Nephron (organoid): ENCODE measurements around the gene SPC25.

Experiments used
- H3K27ac Mint-ChIP-seq, 3 experiments: 2 replicates each; pipeline ENCODE4 v1.8.0; 2020; ENCODE audit warnings: mixed read lengths in 3 of 3, mild to moderate bottlenecking in 2 of 3, moderate library complexity in 1 of 3
- H3K27me3 Mint-ChIP-seq: 2 replicates; pipeline ENCODE4 v1.8.0; 2021; ENCODE audit warnings: low read depth, mild to moderate bottlenecking, moderate library complexity, mixed read lengths
- H3K36me3 Mint-ChIP-seq: 2 replicates; pipeline ENCODE4 v1.8.0; 2020; ENCODE audit warnings: low read depth, mixed read lengths
- H3K4me1 Mint-ChIP-seq: 2 replicates; pipeline ENCODE4 v1.8.0; 2020; ENCODE audit warnings: mixed read lengths
- H3K4me3 Mint-ChIP-seq, 3 experiments: 2 replicates each; pipeline ENCODE4 v1.8.0; 2020; ENCODE audit warnings: mild to moderate bottlenecking in 3 of 3, mixed read lengths in 3 of 3, moderate library complexity in 2 of 3
- H3K9me3 Mint-ChIP-seq: 2 replicates; pipeline ENCODE4 v1.8.0; 2020; ENCODE audit warnings: mixed read lengths
- TF ChIP-seq, protein P1 (sequence below), 3 experiments: fragments of 200-600 bp; sonication (generic); IDR thresholded peaks; one replicate each; pipeline ENCODE4 v1.5.0; 2021; ENCODE audit warnings: antibody characterized with exemption in 3 of 3; ENCODE audit not compliant: unreplicated experiment in 3 of 3

Gene SPC25

DNA sequence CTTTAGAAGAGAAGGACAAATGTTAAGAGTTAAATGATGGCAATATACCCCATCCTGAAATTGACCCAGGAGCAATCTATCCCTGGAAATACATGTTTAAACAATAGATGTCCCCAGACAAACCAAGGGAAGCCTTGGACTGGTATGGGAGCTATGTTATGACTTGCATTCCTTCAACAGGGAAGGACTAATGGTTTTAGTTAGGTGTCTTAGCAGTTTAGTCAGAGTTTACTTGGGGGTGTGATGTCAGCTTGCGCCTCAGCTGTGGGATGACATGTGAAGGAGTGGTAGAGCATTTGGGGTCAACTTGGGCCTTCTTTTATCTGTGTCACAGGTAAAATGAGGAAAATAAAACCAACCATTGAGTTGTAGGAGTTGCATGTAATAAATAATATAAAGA is 36.8 kb downstream of the SPC25 start:
- TF ChIP-seq, protein P1, sequence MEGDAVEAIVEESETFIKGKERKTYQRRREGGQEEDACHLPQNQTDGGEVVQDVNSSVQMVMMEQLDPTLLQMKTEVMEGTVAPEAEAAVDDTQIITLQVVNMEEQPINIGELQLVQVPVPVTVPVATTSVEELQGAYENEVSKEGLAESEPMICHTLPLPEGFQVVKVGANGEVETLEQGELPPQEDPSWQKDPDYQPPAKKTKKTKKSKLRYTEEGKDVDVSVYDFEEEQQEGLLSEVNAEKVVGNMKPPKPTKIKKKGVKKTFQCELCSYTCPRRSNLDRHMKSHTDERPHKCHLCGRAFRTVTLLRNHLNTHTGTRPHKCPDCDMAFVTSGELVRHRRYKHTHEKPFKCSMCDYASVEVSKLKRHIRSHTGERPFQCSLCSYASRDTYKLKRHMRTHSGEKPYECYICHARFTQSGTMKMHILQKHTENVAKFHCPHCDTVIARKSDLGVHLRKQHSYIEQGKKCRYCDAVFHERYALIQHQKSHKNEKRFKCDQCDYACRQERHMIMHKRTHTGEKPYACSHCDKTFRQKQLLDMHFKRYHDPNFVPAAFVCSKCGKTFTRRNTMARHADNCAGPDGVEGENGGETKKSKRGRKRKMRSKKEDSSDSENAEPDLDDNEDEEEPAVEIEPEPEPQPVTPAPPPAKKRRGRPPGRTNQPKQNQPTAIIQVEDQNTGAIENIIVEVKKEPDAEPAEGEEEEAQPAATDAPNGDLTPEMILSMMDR (IDR thresholded peaks at IDR 0.05; ENCODE audit: unreplicated experiment in 3 of 3): no peak
- Mint-ChIP-seq H3K27me3 (peaks cover 4% of the 10 kb centered on the region), H3K27ac (no peak overlapping the region), H3K9me3 (no peaks in the 10 kb centered on the region), H3K4me1 (peaks cover 2% of the 10 kb centered on the region), H3K4me3 (no peak overlapping the region), H3K36me3 (peaks cover 25% of the 10 kb centered on the region)

- Mint-ChIP-seq H3K27ac (no peak overlapping the region), H3K27me3 (peaks cover 4% of the 10 kb centered on the region), H3K4me3 (no peak overlapping the region), H3K4me1 (peaks cover 4% of the 10 kb centered on the region), H3K9me3 (no peaks in the 10 kb centered on the region), H3K36me3 (peaks cover 25% of the 10 kb centered on the region)
- TF ChIP-seq, protein P1 (IDR thresholded peaks at IDR 0.05; ENCODE audit: unreplicated experiment in 3 of 3): no peak
Measured at GRCh38 chr2:168852481-168852880, 37.7 kb downstream of the SPC25 start.

- no peak overlapping the region for H3K27ac Mint-ChIP-seq
Measured at GRCh38 chr2:168851674-168852320, 38.4 kb downstream of the SPC25 start.

GRCh38 chr2:168850846-168851245 is 39.4 kb downstream of the SPC25 start:
- Mint-ChIP-seq H3K4me3 (no peak overlapping the region), H3K27me3 (peaks cover 4% of the 10 kb centered on the region), H3K36me3 (peaks cover 22% of the 10 kb centered on the region), H3K4me1 (peaks cover 4% of the 10 kb centered on the region), H3K9me3 (no peaks in the 10 kb centered on the region), H3K27ac (no peak overlapping the region)
- TF ChIP-seq, protein P1 (IDR thresholded peaks at IDR 0.05; ENCODE audit: unreplicated experiment in 3 of 3): no peak

More at GRCh38 chr2:168851674-168852320, 38.4 kb downstream of the SPC25 start:
- Mint-ChIP-seq H3K36me3 (peaks cover 25% of the 10 kb centered on the region), H3K27me3 (peaks cover 4% of the 10 kb centered on the region), H3K4me1 (peaks cover 4% of the 10 kb centered on the region), H3K9me3 (no peaks in the 10 kb centered on the region), H3K4me3 (no peak overlapping the region)
- TF ChIP-seq, protein P1 (IDR thresholded peaks at IDR 0.05; ENCODE audit: unreplicated experiment in 3 of 3): no peak

DNA sequence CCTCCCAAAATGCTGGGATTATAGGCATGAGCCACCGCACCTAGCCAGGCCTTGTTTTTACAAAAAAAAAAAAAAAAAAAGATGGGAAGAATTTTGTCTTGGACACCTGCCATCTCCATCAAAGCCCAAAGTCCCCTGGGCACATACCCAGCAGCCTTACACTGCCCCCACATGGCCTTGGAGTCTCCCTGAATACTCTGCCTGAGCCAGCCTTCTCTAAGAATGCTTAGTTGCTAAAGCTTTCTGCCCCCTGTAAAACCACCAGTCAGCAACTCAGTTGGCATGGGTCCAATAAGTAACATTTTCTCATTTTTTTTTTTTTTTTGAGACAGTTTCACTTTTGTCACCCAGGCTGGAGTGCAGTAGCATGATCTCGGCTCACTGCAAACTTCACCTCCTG is 40.6 kb downstream of the SPC25 start:
- TF ChIP-seq, protein P1 (IDR thresholded peaks at IDR 0.05; ENCODE audit: unreplicated experiment in 3 of 3): peak; percentile 11 to 27 (median 24)
- Mint-ChIP-seq H3K4me3 (no peak overlapping the region), H3K36me3 (peaks cover 20% of the 10 kb centered on the region), H3K27me3 (peaks cover 4% of the 10 kb centered on the region), H3K9me3 (no peaks in the 10 kb centered on the region), H3K4me1 (peaks cover 4% of the 10 kb centered on the region), H3K27ac (no peak overlapping the region)

- Mint-ChIP-seq H3K27me3 (peaks cover 4% of the 10 kb centered on the region), H3K4me1 (peaks cover 4% of the 10 kb centered on the region), H3K27ac (no peak overlapping the region), H3K36me3 (peaks cover 11% of the 10 kb centered on the region), H3K9me3 (no peaks in the 10 kb centered on the region), H3K4me3 (no peak overlapping the region)
- TF ChIP-seq, protein P1 (IDR thresholded peaks at IDR 0.05; ENCODE audit: unreplicated experiment in 3 of 3): no peak
Measured at GRCh38 chr2:168848225-168848624, 42.0 kb downstream of the SPC25 start.
